Germinal center (tissue), 1 donor: ENCODE results near the gene GAS7.

Experiments
- DNase-seq: peaks from one replicate; pipeline ENCODE4 v3.0.0; 2012; ENCODE audit warnings: mixed read lengths, low spot score

The GAS7 gene

GRCh38 chr17:10135539-10136257 lies 62.7 kb downstream of the GAS7 start:
- DNase-seq = no peak

DNA sequence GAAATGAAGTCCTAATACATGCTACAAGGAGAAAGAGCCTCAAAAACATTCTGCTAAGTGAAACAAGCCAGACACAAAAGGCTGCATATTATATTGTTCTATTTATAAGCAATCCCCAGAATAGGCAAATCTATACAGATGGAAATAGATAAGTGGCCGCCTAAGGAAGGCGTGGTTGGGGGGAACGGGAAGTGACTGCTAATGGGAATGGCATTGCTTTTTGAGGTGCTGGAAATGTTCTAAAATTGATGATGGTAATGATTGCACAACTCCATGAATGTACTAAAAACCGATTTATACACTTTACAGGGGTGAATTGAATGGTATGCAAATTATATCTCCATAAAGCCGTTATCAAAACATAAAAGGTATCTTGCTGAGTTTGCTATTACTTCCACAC lies 67.7 kb downstream of the GAS7 start:
- no peak for DNase-seq

GRCh38 chr17:10130263-10130662 lies 68.1 kb downstream of the GAS7 start:
- no peak for DNase-seq

GRCh38 chr17:10127819-10128425 lies 70.5 kb downstream of the GAS7 start:
- no peak for DNase-seq

- no peak for DNase-seq
Observed at GRCh38 chr17:10126616-10127501, 71.5 kb downstream of the GAS7 start.

DNA sequence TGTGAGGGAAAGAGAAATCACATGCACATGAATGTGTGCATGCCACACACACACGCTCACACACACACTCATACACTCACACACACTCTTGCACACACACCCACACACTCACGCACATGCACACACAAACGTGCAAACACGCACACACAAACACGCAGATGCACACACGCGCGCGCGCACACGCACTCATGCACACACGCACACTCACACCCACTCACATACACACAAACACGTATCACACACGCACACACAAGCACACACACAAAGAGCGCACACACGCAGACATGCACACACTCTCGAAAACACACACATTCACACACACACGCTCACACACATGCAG lies 72.2 kb downstream of the GAS7 start:
- DNase-seq = no peak

GRCh38 chr17:10125531-10126275 lies 72.7 kb downstream of the GAS7 start:
- no peak for DNase-seq

DNA sequence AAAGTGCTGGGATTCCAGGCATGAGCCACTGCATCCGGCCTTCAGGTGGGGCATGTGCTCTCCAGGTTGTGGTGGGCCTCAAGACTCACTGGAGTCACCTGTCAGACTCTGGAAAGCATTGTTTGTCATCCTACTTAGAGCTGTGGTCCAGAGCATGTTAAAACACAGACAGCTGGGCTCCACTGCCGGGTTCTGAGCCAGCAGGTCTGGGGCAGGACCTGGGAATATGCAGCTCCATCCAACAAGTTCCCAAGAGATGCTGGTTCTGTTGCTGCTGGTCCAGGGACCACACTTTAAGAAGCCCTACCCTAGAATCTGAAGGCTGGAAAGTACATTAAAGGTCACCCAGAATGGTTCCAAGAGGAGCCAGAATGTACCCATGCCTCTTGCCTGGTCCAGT lies 75.3 kb downstream of the GAS7 start:
- DNase-seq = no peak

DNA sequence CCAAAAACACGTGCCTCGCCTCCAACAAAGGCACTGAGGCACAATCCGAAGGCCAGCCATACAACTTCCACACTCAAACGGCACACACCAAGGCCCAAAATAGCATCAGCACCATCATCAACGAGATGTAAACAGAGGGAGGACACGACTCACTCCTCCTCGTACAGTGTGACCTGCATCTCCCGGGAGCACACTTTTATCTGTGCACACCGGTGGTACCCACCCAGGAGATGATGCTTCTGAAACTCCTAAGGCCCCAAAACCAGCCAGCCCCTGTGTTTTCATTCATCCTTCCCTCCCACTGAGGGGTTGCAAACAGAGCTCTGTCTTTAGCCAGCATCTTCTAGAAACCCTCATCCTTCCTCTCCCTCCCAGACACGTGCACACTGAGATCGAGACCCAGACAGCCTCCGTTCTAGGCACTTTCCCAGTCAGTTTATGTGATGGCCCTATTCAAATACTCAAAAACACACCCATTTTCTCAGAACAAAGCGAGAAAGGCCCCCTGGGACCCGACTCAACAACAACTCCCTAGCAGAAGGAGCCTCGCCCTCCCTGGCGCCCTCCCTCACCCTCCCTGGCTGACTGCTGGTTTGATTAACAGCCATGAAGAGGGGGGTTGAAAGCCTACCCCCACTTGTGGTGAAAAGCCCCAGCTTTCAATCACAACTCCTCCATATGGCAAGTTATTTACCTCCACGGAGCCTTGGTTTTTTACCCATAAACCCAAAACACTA lies 76.3 kb downstream of the GAS7 start:
- no peak for DNase-seq

DNA sequence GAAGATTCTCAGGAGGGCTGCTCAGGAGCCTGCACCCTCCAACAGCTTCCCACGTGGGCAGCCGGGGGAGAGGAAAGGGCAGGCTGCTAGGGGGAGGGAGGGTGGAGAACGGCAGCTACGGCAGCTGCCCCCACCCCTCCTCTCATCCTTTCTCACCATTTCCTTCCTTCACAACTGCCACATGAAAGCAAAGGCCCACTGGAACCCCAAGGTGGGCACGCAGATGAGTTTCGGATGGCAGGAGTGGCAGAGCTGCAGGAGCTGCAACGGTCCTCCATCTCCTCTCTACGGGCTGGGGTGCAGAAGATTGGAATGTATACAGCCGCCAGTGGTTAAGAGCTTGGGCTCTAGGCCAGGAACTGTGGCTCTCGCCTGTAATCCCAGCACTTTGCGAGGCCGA lies 77.7 kb downstream of the GAS7 start:
- DNase-seq = no peak

GRCh38 chr17:10120109-10120485 lies 78.3 kb downstream of the GAS7 start:
- DNase-seq = no peak

DNA sequence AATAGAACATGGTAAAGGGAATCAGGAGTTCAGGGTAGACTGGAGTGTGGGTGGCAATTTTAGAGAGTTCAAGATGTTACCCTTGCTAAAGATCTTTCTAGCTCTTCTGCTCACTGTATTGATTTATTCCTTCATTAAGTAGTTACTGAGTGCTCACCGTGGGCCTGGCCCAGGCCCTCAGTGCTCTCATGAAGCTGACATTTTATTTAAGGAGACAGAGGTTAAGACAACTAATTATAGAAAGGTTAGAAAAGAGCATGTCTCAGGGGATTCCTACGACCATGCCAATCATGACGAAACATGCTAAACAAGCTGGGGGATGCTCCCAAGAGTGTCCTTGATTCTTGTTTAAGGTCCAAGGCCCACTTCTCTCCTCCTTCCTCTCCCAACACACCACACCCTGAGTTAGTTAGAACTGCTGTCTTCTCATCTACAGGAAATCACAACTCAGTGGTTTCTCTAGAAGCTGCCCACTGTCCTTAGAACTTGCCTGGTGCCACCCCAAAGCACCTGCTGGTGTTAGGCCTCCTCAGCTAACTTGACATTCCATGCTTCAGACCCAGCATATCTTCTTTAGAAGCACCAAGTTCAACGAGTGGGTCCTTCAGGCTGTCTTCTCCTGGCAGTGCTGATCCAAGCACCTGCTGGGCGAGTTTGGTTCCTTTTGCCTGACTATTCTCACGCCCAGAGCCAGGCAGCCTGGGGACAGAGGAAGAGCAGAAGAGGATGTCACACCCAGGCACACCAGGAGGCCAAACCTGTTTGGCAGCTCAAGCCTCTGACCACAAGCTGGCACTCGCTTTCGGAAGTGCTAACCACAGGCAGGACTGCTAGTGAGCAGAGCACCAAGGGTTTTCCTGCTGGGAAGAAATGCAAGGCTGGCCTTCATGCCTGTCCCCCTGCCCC lies 79.0 kb downstream of the GAS7 start:
- DNase-seq = no peak

GRCh38 chr17:10118788-10119130 lies 79.6 kb downstream of the GAS7 start:
- no peak for DNase-seq

DNA sequence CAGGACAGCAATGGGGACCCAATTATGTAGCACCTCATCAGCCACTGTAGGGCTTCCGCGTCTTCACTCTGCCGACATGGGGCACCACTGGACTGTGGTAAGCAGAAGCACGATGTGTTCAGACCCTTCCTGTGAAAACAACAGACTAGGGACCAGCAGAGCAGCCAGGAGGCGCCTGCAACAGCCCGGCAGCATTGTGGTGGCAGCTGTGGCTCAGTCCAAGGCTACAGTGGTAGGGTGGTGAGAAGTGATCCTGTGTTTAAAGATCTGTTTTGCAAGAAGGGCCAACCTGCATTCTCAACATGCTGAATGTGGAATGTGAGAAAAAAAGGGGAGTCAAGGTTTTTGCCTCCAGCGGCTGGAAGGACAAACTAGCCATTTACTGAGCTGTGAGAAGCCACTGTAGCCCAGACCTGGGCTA lies 80.8 kb downstream of the GAS7 start:
- no peak for DNase-seq

DNA sequence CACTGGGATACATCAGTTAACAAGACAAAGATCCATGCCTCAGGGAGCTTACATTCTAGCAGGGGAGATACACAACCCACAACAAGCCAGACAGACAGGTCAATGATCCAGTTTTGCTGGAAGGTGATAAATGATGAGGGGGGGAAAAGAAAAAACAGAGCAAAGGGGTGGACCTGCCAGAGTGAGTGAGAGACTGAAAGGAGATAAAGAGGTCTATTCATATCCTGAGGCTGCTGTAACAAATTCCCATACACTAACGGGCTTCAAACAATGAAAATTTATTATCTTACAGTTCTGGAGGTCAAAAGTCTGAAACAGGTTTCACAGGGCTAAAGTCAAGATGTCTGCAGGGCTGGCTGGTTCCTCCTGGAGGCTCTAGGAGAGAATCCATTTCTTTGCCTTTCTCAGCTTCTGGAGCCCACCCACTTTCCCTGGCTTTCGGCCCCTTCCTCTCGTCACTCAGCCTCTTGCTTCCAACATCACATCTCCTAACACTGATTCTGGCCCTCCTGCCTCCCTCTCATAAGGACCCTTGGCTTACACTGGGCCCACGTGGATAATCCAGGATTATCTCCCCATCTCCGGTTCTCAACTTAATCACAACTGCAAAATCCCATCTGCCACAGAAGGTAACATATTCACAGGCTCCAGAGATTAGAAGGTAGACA lies 81.5 kb downstream of the GAS7 start:
- no peak for DNase-seq

DNA sequence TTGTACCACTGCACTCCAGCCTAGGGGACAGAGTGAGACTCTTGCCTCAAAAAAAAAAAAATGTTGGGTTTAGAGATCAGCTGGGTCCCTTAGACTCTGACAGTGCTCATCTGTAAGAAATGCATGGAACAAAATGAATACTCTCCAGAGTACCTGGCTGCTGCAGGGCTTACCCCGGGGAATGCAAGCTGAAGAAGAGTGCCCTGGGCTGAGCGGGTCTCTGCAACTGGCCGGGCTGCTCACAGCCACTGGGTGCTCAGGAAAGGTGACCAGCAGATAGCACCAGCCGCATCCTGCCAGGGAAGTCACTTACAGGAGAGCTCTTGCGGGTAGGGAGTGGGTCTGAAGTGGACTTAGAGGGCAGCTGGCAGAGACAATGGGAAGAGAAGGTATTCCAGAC lies 82.1 kb downstream of the GAS7 start:
- no peak for DNase-seq

- DNase-seq = no peak
Observed at GRCh38 chr17:10115536-10115932, 82.9 kb downstream of the GAS7 start.

DNA sequence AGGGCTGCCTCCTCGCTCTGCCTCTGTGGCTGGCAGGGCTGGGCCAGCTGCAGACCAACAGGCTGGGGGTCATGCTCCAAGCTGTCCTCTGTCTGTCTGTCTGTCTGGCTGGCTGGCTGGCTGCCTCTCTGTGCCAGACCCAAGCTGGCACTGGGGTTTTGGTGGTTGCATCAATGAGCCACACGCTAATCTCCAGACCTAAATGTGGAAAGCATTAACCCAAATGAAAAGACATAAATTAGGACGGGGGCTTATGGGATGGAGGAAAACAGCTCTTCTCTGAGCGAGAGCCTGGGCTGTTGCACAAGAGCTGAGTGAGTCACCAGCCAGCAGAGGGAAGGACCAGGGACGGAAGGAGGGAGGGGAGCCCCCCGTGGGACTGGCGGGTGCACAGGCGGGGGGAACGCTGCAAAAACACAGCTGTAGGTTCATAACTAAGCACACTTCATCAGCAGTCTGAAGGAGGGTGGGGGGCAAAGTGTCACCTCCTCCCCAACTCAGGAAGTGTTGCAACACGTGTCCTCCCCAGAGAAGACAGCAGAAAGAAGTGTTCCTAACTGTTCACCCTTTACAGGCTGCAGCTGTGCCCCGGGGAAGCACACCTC lies 83.4 kb downstream of the GAS7 start:
- DNase-seq = peak; percentile 30

DNA sequence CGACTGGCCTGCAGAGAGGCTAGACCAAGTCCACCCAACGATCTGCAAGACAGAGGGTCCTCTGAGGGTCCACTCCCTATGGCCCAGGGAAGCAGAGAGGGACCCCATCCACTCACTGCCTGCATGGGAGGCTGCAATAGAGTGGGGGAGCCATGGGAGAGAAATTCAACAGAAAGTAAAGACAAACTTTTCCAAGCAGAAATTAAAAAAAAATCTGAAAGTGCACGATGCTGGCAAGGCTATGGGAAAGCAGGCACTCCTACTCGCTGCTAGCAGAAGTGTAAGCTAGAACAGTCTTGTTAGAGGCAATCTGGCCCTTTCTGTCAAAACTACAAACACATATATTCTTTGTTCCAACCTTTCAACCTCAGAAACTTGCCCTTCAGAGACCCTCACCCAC lies 85.4 kb downstream of the GAS7 start:
- no peak for DNase-seq

DNA sequence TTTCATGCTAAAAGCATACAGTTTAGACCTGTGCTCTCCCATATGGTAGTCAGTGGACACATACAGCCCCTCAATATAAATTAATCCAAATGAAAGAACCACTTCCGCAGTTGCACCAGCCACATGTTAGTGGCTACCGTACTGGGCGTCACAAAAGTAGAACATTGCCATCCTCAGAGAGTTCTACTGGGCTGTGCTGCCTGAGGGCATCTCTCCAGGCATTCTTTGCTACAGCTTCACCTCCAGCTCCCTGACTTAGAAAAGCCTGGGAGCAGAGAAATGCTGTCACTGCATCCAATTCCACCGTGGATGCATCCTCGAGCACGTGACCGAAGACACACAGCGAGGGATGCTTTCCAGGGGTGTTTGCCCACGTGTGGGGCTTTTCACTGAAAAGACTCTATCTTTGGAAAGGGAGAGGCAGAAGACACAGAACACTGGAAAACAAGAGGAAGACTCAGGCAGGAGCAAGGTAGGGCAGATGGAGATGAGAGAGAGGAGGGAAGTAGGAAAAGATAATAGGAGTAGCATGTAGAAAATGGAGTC lies 86.4 kb downstream of the GAS7 start:
- DNase-seq = no peak
